Ectodermal cell (in vitro differentiated cells): ENCODE results near the gene MTG2.

Experiments
- H3K27ac ChIP-seq: 2 replicates; pipeline ENCODE4 v1.7.0; 2013; ENCODE audit warnings: mild to moderate bottlenecking, low read depth, low read length; ENCODE audit not compliant: insufficient read depth, poor library complexity, severe bottlenecking
- H3K27me3 ChIP-seq: 2 replicates; pipeline ENCODE4 v1.7.0; 2013; ENCODE audit warnings: mild to moderate bottlenecking, low read length; ENCODE audit not compliant: insufficient read depth, control insufficient read depth, poor library complexity, severe bottlenecking
- H3K36me3 ChIP-seq: one replicate; pipeline ENCODE4 v1.7.0; 2013; ENCODE audit warnings: low read length; ENCODE audit not compliant: control insufficient read depth, insufficient read depth
- H3K4me1 ChIP-seq: one replicate; pipeline ENCODE4 v1.7.0; 2013; ENCODE audit warnings: low read length; ENCODE audit not compliant: control insufficient read depth, insufficient read depth
- H3K4me3 ChIP-seq: 2 replicates; pipeline ENCODE4 v1.7.0; 2013; ENCODE audit warnings: low read depth, low read length, control low read depth; ENCODE audit not compliant: insufficient read depth
- H3K9me3 ChIP-seq: 2 replicates; pipeline ENCODE4 v1.7.0; 2013; ENCODE audit warnings: mild to moderate bottlenecking, low read length, moderate library complexity; ENCODE audit not compliant: control insufficient read depth
- WGBS, 2 experiments: methylation state at CpG; one replicate each; pipeline ENCODE4 v1.1.7; 2013; ENCODE audit warnings: missing lambda C conversion rate in 2 of 2; 5-methylcytosine and 5-hydroxymethylcytosine counted together

MTG2 gene

GRCh38 chr20:62241506-62241905, 58.7 kb downstream of the MTG2 start:
- Histone ChIP-seq H3K36me3 (no peaks in the 10 kb centered on the region), H3K27me3 (no peaks in the 10 kb centered on the region), H3K27ac (no peak overlapping the region), H3K4me3 (no peak overlapping the region), H3K9me3 (no peaks in the 10 kb centered on the region), H3K4me1 (peaks cover 12% of the 10 kb centered on the region)
- 96 to 98% methylated on average over 10 of the region's 10 CpGs for WGBS, 2 experiments

DNA sequence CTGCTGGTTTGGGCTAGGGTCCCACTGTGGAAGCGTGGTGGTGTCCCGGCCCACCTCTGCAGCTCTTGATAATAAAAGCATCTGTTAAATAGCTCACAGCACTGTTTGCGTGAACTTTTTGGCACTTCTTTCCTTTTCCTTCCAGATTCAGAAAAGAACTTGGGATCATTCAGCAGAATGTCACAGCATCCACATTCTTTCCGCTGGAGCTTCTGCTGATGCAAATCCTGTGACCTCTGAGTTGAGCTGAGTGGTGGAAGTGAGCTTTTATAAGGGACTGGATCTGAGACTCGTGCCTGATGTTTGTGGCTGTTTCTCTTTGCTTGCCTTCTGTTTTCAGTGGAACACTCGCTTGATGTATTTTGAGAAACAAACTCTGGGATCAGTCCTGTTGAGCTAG, 59.3 kb downstream of the MTG2 start:
- WGBS, 2 experiments = 92 to 93% methylated on average over 6 of the region's 6 CpGs
- H3K27ac ChIP-seq = no peak overlapping the region
- H3K27me3 ChIP-seq = no peaks in the 10 kb centered on the region
- H3K4me1 ChIP-seq = peaks cover 8% of the 10 kb centered on the region
- H3K4me3 ChIP-seq = no peak overlapping the region
- no peaks in the 10 kb centered on the region for H3K36me3 ChIP-seq
- H3K9me3 ChIP-seq = no peaks in the 10 kb centered on the region

DNA sequence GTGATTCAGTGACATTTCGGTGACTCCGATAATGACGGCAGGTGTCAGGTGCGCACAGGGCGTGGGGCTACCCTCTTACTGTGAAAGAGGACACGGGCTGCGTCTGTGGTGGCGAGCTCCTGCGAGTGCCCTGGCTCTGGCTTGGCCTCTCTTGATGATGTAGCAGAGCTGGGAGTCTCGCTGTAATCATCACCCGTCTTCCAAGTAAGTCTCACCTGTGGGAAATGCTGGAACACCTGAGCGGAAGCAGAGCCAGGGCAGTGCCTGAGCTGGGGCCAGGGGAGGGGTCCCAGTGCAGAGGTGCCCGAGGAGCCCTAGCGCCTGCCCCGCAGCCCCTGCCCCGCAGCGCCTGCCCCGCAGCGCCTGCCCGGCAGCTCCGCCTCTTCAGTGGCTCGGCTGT, 60.3 kb downstream of the MTG2 start:
- H3K9me3 ChIP-seq = no peaks in the 10 kb centered on the region
- WGBS, 2 experiments = 85 to 86% methylated on average over 22 of the region's 22 CpGs
- no peak overlapping the region for H3K27ac ChIP-seq
- H3K27me3 ChIP-seq = no peaks in the 10 kb centered on the region
- H3K4me3 ChIP-seq = no peak overlapping the region
- no peaks in the 10 kb centered on the region for H3K4me1 ChIP-seq
- no peaks in the 10 kb centered on the region for H3K36me3 ChIP-seq

- Histone ChIP-seq H3K9me3 (no peaks in the 10 kb centered on the region), H3K27me3 (no peaks in the 10 kb centered on the region), H3K4me1 (no peaks in the 10 kb centered on the region), H3K36me3 (no peaks in the 10 kb centered on the region), H3K4me3 (no peak overlapping the region), H3K27ac (no peak overlapping the region)
- WGBS, 2 experiments = 91 to 94% methylated on average over 21 of the region's 21 CpGs
Observed at GRCh38 chr20:62243906-62244515, 61.2 kb downstream of the MTG2 start.

GRCh38 chr20:62244644-62245108, 61.8 kb downstream of the MTG2 start:
- Histone ChIP-seq H3K4me3 (no peak overlapping the region), H3K36me3 (no peaks in the 10 kb centered on the region), H3K27ac (no peak overlapping the region), H3K27me3 (no peaks in the 10 kb centered on the region), H3K4me1 (no peaks in the 10 kb centered on the region), H3K9me3 (no peaks in the 10 kb centered on the region)
- WGBS, 2 experiments = 94 to 95% methylated on average over 17 of the region's 17 CpGs

DNA sequence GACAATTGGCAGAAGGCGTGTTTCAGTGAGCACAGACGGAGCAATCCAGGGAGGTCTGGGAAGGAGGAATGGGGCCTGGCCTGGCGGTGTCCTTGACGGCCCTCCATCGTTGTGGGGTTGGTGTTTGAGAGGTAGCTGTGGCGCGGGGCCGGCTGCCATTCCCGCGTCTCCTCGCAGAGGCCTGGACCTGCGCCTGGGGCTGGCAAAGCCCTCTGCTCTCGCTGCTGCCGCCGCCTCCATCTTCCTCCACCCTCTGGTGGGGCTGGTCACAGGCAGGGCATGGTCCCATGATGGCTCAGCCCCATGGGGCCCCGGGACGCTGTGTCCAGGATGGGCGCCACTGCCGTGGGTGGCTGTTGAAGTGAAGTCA, 63.1 kb downstream of the MTG2 start:
- Histone ChIP-seq H3K27ac (no peak overlapping the region), H3K4me1 (no peaks in the 10 kb centered on the region), H3K27me3 (no peaks in the 10 kb centered on the region), H3K36me3 (no peaks in the 10 kb centered on the region), H3K4me3 (no peak overlapping the region), H3K9me3 (no peaks in the 10 kb centered on the region)
- WGBS, 2 experiments = 95% methylated on average over 19 of the region's 19 CpGs

GRCh38 chr20:62246431-62246830, 63.6 kb downstream of the MTG2 start:
- no peaks in the 10 kb centered on the region for H3K36me3 ChIP-seq
- H3K27ac ChIP-seq = no peak overlapping the region
- H3K4me3 ChIP-seq = no peak overlapping the region
- H3K27me3 ChIP-seq = no peaks in the 10 kb centered on the region
- no peaks in the 10 kb centered on the region for H3K4me1 ChIP-seq
- no peaks in the 10 kb centered on the region for H3K9me3 ChIP-seq
- WGBS, 2 experiments = 90 to 91% methylated on average over 8 of the region's 8 CpGs

GRCh38 chr20:62246872-62247652, 64.2 kb downstream of the MTG2 start:
- no peaks in the 10 kb centered on the region for H3K27me3 ChIP-seq
- no peaks in the 10 kb centered on the region for H3K36me3 ChIP-seq
- no peak overlapping the region for H3K4me3 ChIP-seq
- 84 to 85% methylated on average over 22 of the region's 22 CpGs for whole genome bisulfite sequencing, 2 experiments
- H3K9me3 ChIP-seq = no peaks in the 10 kb centered on the region
- no peaks in the 10 kb centered on the region for H3K4me1 ChIP-seq
- H3K27ac ChIP-seq = no peak overlapping the region

- 93 to 96% methylated on average over 6 of the region's 6 CpGs for WGBS, 2 experiments
- no peaks in the 10 kb centered on the region for H3K4me1 ChIP-seq
- H3K36me3 ChIP-seq = no peaks in the 10 kb centered on the region
- no peak overlapping the region for H3K27ac ChIP-seq
- no peak overlapping the region for H3K4me3 ChIP-seq
- no peaks in the 10 kb centered on the region for H3K9me3 ChIP-seq
- H3K27me3 ChIP-seq = no peaks in the 10 kb centered on the region
Observed at GRCh38 chr20:62248890-62249560, 66.2 kb downstream of the MTG2 start.

DNA sequence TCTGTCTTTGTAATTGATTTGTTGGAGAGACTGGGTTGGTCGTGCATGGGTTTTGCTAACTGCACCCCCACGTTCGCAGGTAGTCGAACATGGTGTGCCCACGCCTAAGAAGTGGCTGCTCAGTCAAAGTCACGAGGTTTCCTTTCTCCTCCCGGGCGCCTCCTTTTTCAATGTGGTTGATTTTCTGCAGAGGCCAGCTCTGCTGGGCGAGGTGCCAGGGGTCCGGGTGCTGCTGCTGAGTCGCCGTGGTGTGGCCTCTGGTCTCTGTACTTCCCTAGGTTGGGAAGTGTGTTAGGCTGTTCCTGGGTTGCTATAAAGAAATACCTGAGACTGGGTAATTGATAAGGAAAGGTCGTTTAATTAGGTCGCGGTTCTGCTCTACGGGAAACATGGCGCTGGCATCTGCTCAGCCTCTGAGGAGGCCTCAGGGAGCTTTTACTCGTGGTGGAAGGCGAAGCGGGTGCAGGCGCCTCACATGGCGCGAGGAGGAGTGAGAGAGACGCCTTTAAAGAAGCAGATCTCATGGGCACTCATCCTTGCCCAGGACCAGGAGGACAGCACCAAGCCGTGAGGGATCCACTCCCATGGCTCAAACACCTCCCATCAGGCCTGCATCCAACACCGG, 69.6 kb downstream of the MTG2 start:
- Histone ChIP-seq H3K4me3 (no peak overlapping the region), H3K27me3 (no peaks in the 10 kb centered on the region), H3K9me3 (no peaks in the 10 kb centered on the region), H3K27ac (no peak overlapping the region), H3K36me3 (no peaks in the 10 kb centered on the region), H3K4me1 (no peaks in the 10 kb centered on the region)
- WGBS, 2 experiments = 95 to 97% methylated on average over 26 of the region's 26 CpGs
